Stimulated activated CD8-positive, alpha-beta memory T cell treated with anti-CD3 and anti-CD28 coated beads, Interleukin-7, amount 100 ng/mL, for 1 hour (primary cell): ENCODE results near the gene TMEM150A.
A peak's percentile ranks its signal among the peaks of the same experiment; 100 is the strongest.
"Not testable (repeated sequence)": the region's sequence is repeated elsewhere in the genome, so short reads cannot be mapped to it uniquely, and the experiment has no call there.

ENCODE experiments used
- DNase-seq, 2 donors: peaks; one replicate each; pipeline ENCODE4 v3.0.0-alpha.2; 2020; ENCODE audit warnings: low read depth in 2 of 2

The TMEM150A gene

GRCh38 chr2:85611705-85612587 lies 9.4 kb upstream of the TMEM150A start, which contains the start of gene C2orf68:
TSS of gene C2orf68 (minus strand) at chr2:85612066. CDS start at chr2:85611984, 82 bp downstream.
- DNase-seq = peak; percentile 64 to 69

- no peak for DNase-seq
These were observed 8.8 kb upstream of the TMEM150A start for GRCh38 chr2:85611217-85611704.

GRCh38 chr2:85607268-85608215 lies 5.0 kb upstream of the TMEM150A start:
- DNase-seq = no peak

GRCh38 chr2:85606116-85606455 lies 3.6 kb upstream of the TMEM150A start:
- DNase-seq = no peak

- DNase-seq = no peak
These were observed 3.1 kb upstream of the TMEM150A start for GRCh38 chr2:85605406-85606115.

GRCh38 chr2:85604568-85605339 lies 2.3 kb upstream of the TMEM150A start:
- no peak for DNase-seq

- DNase-seq = not testable (repeated sequence)
These were observed 1.6 kb upstream of the TMEM150A start for GRCh38 chr2:85604133-85604444.

GRCh38 chr2:85601771-85602475 lies 575 bp downstream of the TMEM150A start:
- DNase-seq = no peak

GRCh38 chr2:85600951-85601770 lies 1.3 kb downstream of the TMEM150A start:
- no peak for DNase-seq

GRCh38 chr2:85600235-85600575 lies 2.3 kb downstream of the TMEM150A start:
- DNase-seq = no peak

GRCh38 chr2:85599468-85600234 lies 2.8 kb downstream of the TMEM150A start:
- DNase-seq = no peak

- DNase-seq = no peak
These were observed 3.7 kb downstream of the TMEM150A start for GRCh38 chr2:85598594-85599340.

- no peak for DNase-seq
These were observed 5.3 kb downstream of the TMEM150A start for GRCh38 chr2:85597241-85597640.

GRCh38 chr2:85596486-85597143 lies 5.9 kb downstream of the TMEM150A start:
- DNase-seq = no peak

- DNase-seq = no peak
These were observed 6.5 kb downstream of the TMEM150A start for GRCh38 chr2:85596026-85596333.

GRCh38 chr2:85595301-85596025 lies 7.0 kb downstream of the TMEM150A start, which contains the start of gene RNF181:
TSS of gene RNF181 (plus strand) at chr2:85595745. CDS start at chr2:85595764, 19 bp downstream.
- DNase-seq = peak; percentile 73 to 78

GRCh38 chr2:85594715-85595300 lies 7.7 kb downstream of the TMEM150A start:
- DNase-seq = no peak
